Measurements from ENCODE around the gene STK24.
A peak's percentile ranks its signal among the peaks of the same experiment; 100 is the strongest.

Gene STK24

DNA sequence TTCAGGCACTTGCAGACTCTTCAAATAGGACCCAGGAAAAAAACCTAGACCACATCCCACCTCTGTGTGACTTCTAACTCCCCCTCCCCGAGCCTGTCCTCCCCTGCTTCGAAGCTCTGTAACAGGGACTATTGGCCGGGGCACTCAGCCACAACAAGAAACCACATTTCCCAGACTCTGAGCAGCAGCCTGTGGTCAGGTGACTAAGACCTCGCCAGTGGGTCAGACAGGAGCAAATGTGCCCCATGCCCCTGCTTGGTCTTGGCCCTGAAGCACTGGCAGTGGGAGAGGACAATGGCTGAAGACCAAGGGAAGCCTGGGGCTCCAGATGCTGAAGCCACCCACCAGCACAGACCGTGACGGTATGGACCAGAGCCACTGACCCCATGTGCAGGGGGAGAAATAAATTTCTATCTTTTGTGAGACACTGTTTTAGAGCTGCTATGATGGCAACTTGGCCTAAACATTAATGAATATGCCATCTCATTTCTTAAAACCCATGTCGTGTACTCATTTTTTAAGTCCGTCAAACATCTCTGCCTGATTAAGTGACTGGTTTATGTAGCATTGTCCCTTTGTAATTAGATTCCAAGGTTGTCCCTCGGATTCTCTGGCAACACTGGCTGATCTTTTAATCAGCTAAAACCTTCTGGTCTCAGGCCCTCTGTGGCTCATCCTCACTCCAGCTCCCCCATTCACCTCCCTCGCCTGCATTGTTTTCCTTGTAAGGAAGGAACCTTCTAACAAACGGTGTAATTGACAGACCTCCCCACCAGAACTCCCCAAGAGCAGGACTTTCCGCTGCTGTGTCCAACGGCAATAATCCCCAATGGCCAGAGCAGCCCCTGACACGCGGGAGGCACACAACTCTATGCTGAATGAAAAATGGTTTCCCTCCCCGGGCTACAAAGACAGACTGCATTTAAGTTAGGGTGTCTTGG is 98.4 kb downstream of the STK24 start:
- no peak overlapping the region for H3K4me3 ChIP-seq (ENCODE audit: low read length)
- no peak overlapping the region for H3K27ac ChIP-seq (ENCODE audit: low read depth, low read length)

DNA sequence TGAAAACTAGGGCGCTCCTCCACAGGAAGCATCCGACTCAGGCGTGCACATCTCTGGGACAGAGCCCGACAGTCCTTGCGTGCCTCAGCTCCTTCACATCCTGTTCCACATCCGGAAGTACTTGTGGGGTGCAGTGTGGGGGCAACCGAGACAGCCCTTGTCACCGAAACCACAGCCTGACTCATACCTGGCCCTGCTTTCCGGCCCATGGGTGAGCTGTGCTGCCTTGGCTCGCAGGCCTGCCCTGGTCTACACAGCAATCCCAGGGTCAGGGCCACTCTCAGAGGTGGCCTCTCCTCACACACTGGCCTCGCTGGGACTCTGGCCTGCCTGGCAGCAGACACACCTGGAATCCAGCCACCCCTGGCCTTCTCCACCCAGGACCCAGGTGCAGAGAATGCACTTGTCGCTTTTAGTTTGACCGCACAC is 100.4 kb downstream of the STK24 start:
- peaks cover 18% of the 10 kb centered on the region; the same call in 1 of the 2 replicates for H3K9me3 ChIP-seq (ENCODE audit: control insufficient read depth, insufficient read depth, low read length)
- H3F3A ChIP-seq (ENCODE audit: control insufficient read depth, insufficient read depth) = no peaks in the 10 kb centered on the region; the same call in 1 of the 2 replicates
- peaks cover 20% of the 10 kb centered on the region for H3K4me1 ChIP-seq (ENCODE audit: control insufficient read depth, low read length)
- H3K4me3 ChIP-seq (ENCODE audit: low read length) = no peak overlapping the region; the same call in 1 of the 2 replicates
- H3K27me3 ChIP-seq (ENCODE audit: control insufficient read depth, low read length) = no peaks in the 10 kb centered on the region
- no peak overlapping the region for H3K27ac ChIP-seq (ENCODE audit: low read depth, low read length)
- H3K4me2 ChIP-seq (ENCODE audit: low read length) = peak overlapping the region; percentile 37
- H3K79me2 ChIP-seq (ENCODE audit: control insufficient read depth, low read length) = peaks cover 62% of the 10 kb centered on the region
- no peak for TF ChIP-seq EZH2phosphoT487 (IDR thresholded peaks at IDR 0.05; ENCODE audit: borderline replicate concordance, low read length)
- TF ChIP-seq, protein P1, sequence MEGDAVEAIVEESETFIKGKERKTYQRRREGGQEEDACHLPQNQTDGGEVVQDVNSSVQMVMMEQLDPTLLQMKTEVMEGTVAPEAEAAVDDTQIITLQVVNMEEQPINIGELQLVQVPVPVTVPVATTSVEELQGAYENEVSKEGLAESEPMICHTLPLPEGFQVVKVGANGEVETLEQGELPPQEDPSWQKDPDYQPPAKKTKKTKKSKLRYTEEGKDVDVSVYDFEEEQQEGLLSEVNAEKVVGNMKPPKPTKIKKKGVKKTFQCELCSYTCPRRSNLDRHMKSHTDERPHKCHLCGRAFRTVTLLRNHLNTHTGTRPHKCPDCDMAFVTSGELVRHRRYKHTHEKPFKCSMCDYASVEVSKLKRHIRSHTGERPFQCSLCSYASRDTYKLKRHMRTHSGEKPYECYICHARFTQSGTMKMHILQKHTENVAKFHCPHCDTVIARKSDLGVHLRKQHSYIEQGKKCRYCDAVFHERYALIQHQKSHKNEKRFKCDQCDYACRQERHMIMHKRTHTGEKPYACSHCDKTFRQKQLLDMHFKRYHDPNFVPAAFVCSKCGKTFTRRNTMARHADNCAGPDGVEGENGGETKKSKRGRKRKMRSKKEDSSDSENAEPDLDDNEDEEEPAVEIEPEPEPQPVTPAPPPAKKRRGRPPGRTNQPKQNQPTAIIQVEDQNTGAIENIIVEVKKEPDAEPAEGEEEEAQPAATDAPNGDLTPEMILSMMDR (IDR thresholded peaks at IDR 0.05; ENCODE audit: low read depth, low read length, poor library complexity, severe bottlenecking) = no peak
- no peaks in the 10 kb centered on the region for H3K9me2 ChIP-seq (replicated peaks; ENCODE audit: control insufficient read depth, low read length)
- H3K36me3 ChIP-seq (ENCODE audit: control insufficient read depth, low read length) = peaks cover 70% of the 10 kb centered on the region
- H4K20me1 ChIP-seq (ENCODE audit: control insufficient read depth, insufficient read depth, low read depth, low read length) = no peaks in the 10 kb centered on the region

More for the DNA sequence above, 98.4 kb downstream of the STK24 start:
- H3K9me2 ChIP-seq (replicated peaks; ENCODE audit: control insufficient read depth, low read length) = no peaks in the 10 kb centered on the region
- H3K27me3 ChIP-seq (ENCODE audit: control insufficient read depth, low read length) = no peaks in the 10 kb centered on the region
- H3F3A ChIP-seq (ENCODE audit: control insufficient read depth, insufficient read depth) = no peaks in the 10 kb centered on the region
- peaks cover 16% of the 10 kb centered on the region; the same call in 1 of the 2 replicates for H3K9me3 ChIP-seq (ENCODE audit: control insufficient read depth, insufficient read depth, low read length)
- no peak overlapping the region for H3K4me2 ChIP-seq (ENCODE audit: low read length)
- peaks cover 20% of the 10 kb centered on the region for H3K4me1 ChIP-seq (ENCODE audit: control insufficient read depth, low read length)
- H3K36me3 ChIP-seq (ENCODE audit: control insufficient read depth, low read length) = peaks cover 67% of the 10 kb centered on the region
- 0 out of 2 replicates have a peak, but pooled peaks cover under 1% of the 10 kb centered on the region for H4K20me1 ChIP-seq (ENCODE audit: control insufficient read depth, insufficient read depth, low read depth, low read length)
- H3K79me2 ChIP-seq (ENCODE audit: control insufficient read depth, low read length) = peaks cover 75% of the 10 kb centered on the region
- TF ChIP-seq, protein P1 (IDR thresholded peaks at IDR 0.05; ENCODE audit: low read depth, low read length, poor library complexity, severe bottlenecking) = no peak
- TF ChIP-seq EZH2phosphoT487 (IDR thresholded peaks at IDR 0.05; ENCODE audit: borderline replicate concordance, low read length) = no peak

DNA sequence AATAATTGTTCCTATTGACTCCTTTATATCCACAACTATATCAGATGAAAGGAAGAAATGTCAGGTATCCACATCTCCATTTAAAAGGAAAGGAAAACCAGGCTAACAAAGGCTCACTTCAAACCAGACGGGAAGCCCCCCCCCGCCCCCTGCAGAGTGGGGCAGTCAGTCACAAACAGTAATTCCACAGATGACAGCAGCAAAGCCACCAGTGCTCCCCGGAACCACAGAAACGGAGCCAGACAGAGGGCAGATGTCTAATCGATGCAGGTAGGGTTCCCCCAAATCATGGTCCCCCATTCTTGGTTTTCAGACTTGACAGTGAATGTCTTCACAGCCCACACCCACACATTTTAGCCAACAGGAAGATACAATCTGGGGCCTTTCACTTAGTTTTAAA is 100.8 kb downstream of the STK24 start:
- H3K4me3 ChIP-seq (ENCODE audit: low read length) = no peak overlapping the region
- no peaks in the 10 kb centered on the region for H3K9me2 ChIP-seq (replicated peaks; ENCODE audit: control insufficient read depth, low read length)
- H3K27me3 ChIP-seq (ENCODE audit: control insufficient read depth, low read length) = no peaks in the 10 kb centered on the region
- H3K79me2 ChIP-seq (ENCODE audit: control insufficient read depth, low read length) = peaks cover 60% of the 10 kb centered on the region
- TF ChIP-seq EZH2phosphoT487 (IDR thresholded peaks at IDR 0.05; ENCODE audit: borderline replicate concordance, low read length) = no peak
- TF ChIP-seq, protein P1 (IDR thresholded peaks at IDR 0.05; ENCODE audit: low read depth, low read length, poor library complexity, severe bottlenecking) = no peak
- H3K4me1 ChIP-seq (ENCODE audit: control insufficient read depth, low read length) = peaks cover 20% of the 10 kb centered on the region
- H3K4me2 ChIP-seq (ENCODE audit: low read length) = peak overlapping the region; percentile 37; the same call in 1 of the 2 replicates
- no peaks in the 10 kb centered on the region; the same call in 1 of the 2 replicates for H3F3A ChIP-seq (ENCODE audit: control insufficient read depth, insufficient read depth)
- peaks cover 18% of the 10 kb centered on the region; the same call in 1 of the 2 replicates for H3K9me3 ChIP-seq (ENCODE audit: control insufficient read depth, insufficient read depth, low read length)
- H3K36me3 ChIP-seq (ENCODE audit: control insufficient read depth, low read length) = peaks cover 70% of the 10 kb centered on the region
- no peaks in the 10 kb centered on the region for H4K20me1 ChIP-seq (ENCODE audit: control insufficient read depth, insufficient read depth, low read depth, low read length)
- no peak overlapping the region for H3K27ac ChIP-seq (ENCODE audit: low read depth, low read length)
